Activated CD8-positive, alpha-beta memory T cell treated with anti-CD3 and anti-CD28 coated beads for 36 hours (primary cell): ENCODE measurements around the gene MRNIP. TPM values are rescaled to one million over a fixed set of nuclear protein-coding genes. Genes with fewer than 3 reads are reported as not detected.

Experiments
- CTCF ChIA-PET: fragments of 350-600 bp; sonication (Branson Sonifier 250); formaldehyde crosslinking; loops from one replicate; lab custom pipeline; 2021; ENCODE audit warnings: antibody characterized with exemption; lab: Charles Lee
- POLR2A ChIA-PET: fragments of 350-600 bp; sonication (Branson Sonifier 250); formaldehyde crosslinking; loops from one replicate; lab custom pipeline; 2021; ENCODE audit warnings: antibody characterized with exemption; lab: Charles Lee
- total RNA-seq, 2 experiments: library from RNA; stranded (reverse); gene quantifications; one replicate each; pipeline ENCODE4 v1.2.3, GENCODE V29; 2021

The MRNIP gene
- total RNA-seq, 2 experiments from 2014 or later, result 17.7 to 21.2 TPM

- POLR2A ChIA-PET, result interaction anchor here (1.3 kb wide), 1 partner anchor 8 kb away, joined by 6 read pairs; no protein-coding TSS in a partner anchor
- CTCF ChIA-PET, result interaction anchor here (1.2 to 2.1 kb wide), 6 partner anchors 11 to 105 kb away, joined by 4 to 13 read pairs (median 6); partner anchors contain the start of genes SQSTM1 and TBC1D9B
Measured at GRCh38 chr5:179802950-179803562, 55.6 kb downstream of the MRNIP start.

- ChIA-PET CTCF (interaction anchor here (0.6 to 2.1 kb wide), 19 partner anchors 9 to 105 kb away, joined by 3 to 13 read pairs (median 4); partner anchors contain the start of genes SQSTM1 and TBC1D9B), POLR2A (interaction anchor here (0.5 to 0.6 kb wide), 2 partner anchors 18 to 105 kb away, joined by 3 to 4 read pairs; partner anchors contain the start of gene SQSTM1)
Measured at GRCh38 chr5:179802207-179802883, 56.3 kb downstream of the MRNIP start.

GRCh38 chr5:179801304-179802206, 57.1 kb downstream of the MRNIP start:
- CTCF ChIA-PET, result interaction anchor here (0.6 to 2.1 kb wide), 20 partner anchors 10 to 106 kb away, joined by 3 to 13 read pairs (median 4); partner anchors contain the start of genes SQSTM1 and TBC1D9B
- POLR2A ChIA-PET, result interaction anchor here (0.5 to 0.6 kb wide), 3 partner anchors 17 to 105 kb away, joined by 3 to 4 read pairs (median 4); partner anchors contain the start of gene SQSTM1

- POLR2A ChIA-PET, result interaction anchor here (0.6 kb wide), 1 partner anchor 17 kb away, joined by 4 read pairs; no protein-coding TSS in a partner anchor
- CTCF ChIA-PET, result interaction anchor here (1.3 to 1.7 kb wide), 2 partner anchors 36 to 45 kb away, joined by 3 to 4 read pairs; no protein-coding TSS in a partner anchor
Measured at GRCh38 chr5:179800696-179801201, 57.9 kb downstream of the MRNIP start.

- ChIA-PET POLR2A (no interaction called here), CTCF (no interaction called here)
Measured at GRCh38 chr5:179800071-179800695, 58.4 kb downstream of the MRNIP start.

GRCh38 chr5:179799644-179799973, 59.0 kb downstream of the MRNIP start:
- ChIA-PET CTCF (no interaction called here), POLR2A (no interaction called here)

- POLR2A ChIA-PET, result no interaction called here
- CTCF ChIA-PET, result interaction anchor here (5.3 kb wide), 1 partner anchor 36 kb away, joined by 23 read pairs; no protein-coding TSS in a partner anchor
Measured at GRCh38 chr5:179798771-179799643, 59.6 kb downstream of the MRNIP start.

GRCh38 chr5:179798144-179798770, 60.4 kb downstream of the MRNIP start:
- ChIA-PET CTCF (interaction anchor here (1.2 to 5.3 kb wide), 2 partner anchors 35 to 72 kb away, joined by 3 to 23 read pairs; no protein-coding TSS in a partner anchor), POLR2A (interaction anchor here (1.1 kb wide), 1 partner anchor 21 kb away, joined by 3 read pairs; no protein-coding TSS in a partner anchor)

- CTCF ChIA-PET, result interaction anchor here (0.6 to 5.3 kb wide), 5 partner anchors 28 to 116 kb away, joined by 3 to 23 read pairs (median 4); no protein-coding TSS in a partner anchor
- POLR2A ChIA-PET, result interaction anchor here (1.1 kb wide), 1 partner anchor 22 kb away, joined by 3 read pairs; no protein-coding TSS in a partner anchor
Measured at GRCh38 chr5:179797741-179798140, 60.9 kb downstream of the MRNIP start.

GRCh38 chr5:179796877-179797608, 61.6 kb downstream of the MRNIP start:
- CTCF ChIA-PET, result interaction anchor here (0.6 to 5.3 kb wide), 9 partner anchors 22 to 115 kb away, joined by 3 to 23 read pairs (median 3); no protein-coding TSS in a partner anchor

GRCh38 chr5:179795863-179796833, 62.5 kb downstream of the MRNIP start:
- ChIA-PET POLR2A (interaction anchor here (0.5 to 1.2 kb wide), 6 partner anchors 10 to 182 kb away, joined by 3 to 9 read pairs (median 4); partner anchors contain the start of genes HNRNPH1 and MGAT4B), CTCF (interaction anchor here (0.8 to 5.3 kb wide), 7 partner anchors 23 to 61 kb away, joined by 3 to 23 read pairs (median 3); no protein-coding TSS in a partner anchor)

More at GRCh38 chr5:179796877-179797608, 61.6 kb downstream of the MRNIP start:
- POLR2A ChIA-PET, result interaction anchor here (0.5 to 1.2 kb wide), 4 partner anchors 9 to 174 kb away, joined by 3 to 6 read pairs (median 4); partner anchors contain the start of genes HNRNPH1 and MGAT4B

- ChIA-PET POLR2A (interaction anchor here (0.5 to 1.7 kb wide), 4 partner anchors 9 to 40 kb away, joined by 4 to 11 read pairs (median 5); partner anchors contain the start of gene SQSTM1), CTCF (interaction anchor here (0.8 to 5.3 kb wide), 2 partner anchors 32 to 40 kb away, joined by 3 to 23 read pairs; no protein-coding TSS in a partner anchor)
Measured at GRCh38 chr5:179795049-179795862, 63.4 kb downstream of the MRNIP start.

- POLR2A ChIA-PET, result interaction anchor here (0.5 to 1.7 kb wide), 3 partner anchors 9 to 26 kb away, joined by 4 to 11 read pairs (median 6); partner anchors contain the start of gene SQSTM1
- CTCF ChIA-PET, result interaction anchor here (1.3 to 5.3 kb wide), 2 partner anchors 31 to 62 kb away, joined by 3 to 23 read pairs; no protein-coding TSS in a partner anchor
Measured at GRCh38 chr5:179794575-179794974, 64.0 kb downstream of the MRNIP start.
